H1 (cell line): ENCODE measurements around the gene PRELID1.

Source experiments
- ATF3 ChIP-seq: IDR thresholded peaks from 2 replicates; pipeline ENCODE4 v1.6.1; 2011; ENCODE audit warnings: low read depth, mild to moderate bottlenecking, low read length; ENCODE audit not compliant: insufficient read depth
- CTCF ChIP-seq, 3 experiments: IDR thresholded peaks; 1 replicate in 2 of 3; 2 replicates in 1 of 3; pipeline versions ENCODE4 v1.5.1 to v1.6.1; 2011; ENCODE audit warnings: low read length in 3 of 3, mild to moderate bottlenecking in 3 of 3, inconsistent platforms in 2 of 3, low read depth in 1 of 3, moderate library complexity in 1 of 3; ENCODE audit not compliant: insufficient read depth in 1 of 3; ENCODE audit errors: control extremely low read depth in 1 of 3
- EP300 ChIP-seq, 2 experiments: IDR thresholded peaks; 1 replicate in 1 of 2; 2 replicates in 1 of 2; pipeline ENCODE4 v1.6.1; 2011 to 2012; ENCODE audit warnings: low read depth in 2 of 2, low read length in 2 of 2, mild to moderate bottlenecking in 2 of 2, borderline replicate concordance in 1 of 2, inconsistent platforms in 1 of 2, moderate library complexity in 1 of 2
- EZH2 ChIP-seq: fragments of 200-600 bp; sonication (generic); IDR thresholded peaks from 2 replicates; pipeline ENCODE4 v1.7.1; 2012; ENCODE audit warnings: low read depth, mild to moderate bottlenecking, moderate library complexity, low read length, inconsistent platforms; ENCODE audit not compliant: severe bottlenecking
- MAX ChIP-seq: IDR thresholded peaks from 2 replicates; pipeline ENCODE4 v1.6.1; 2012; ENCODE audit warnings: inconsistent platforms
- RXRA ChIP-seq: IDR thresholded peaks from 2 replicates; pipeline ENCODE4 v1.6.1; 2011; ENCODE audit warnings: low read depth, mild to moderate bottlenecking, low read length, moderate library complexity; ENCODE audit not compliant: insufficient read depth
- SP1 ChIP-seq: IDR thresholded peaks from 2 replicates; pipeline ENCODE4 v1.6.1; 2011; ENCODE audit warnings: low read depth, low read length
- YY1 ChIP-seq: IDR thresholded peaks from 2 replicates; pipeline ENCODE4 v1.6.1; 2011; ENCODE audit warnings: low read depth, mild to moderate bottlenecking, low read length
- ZNF274 ChIP-seq: IDR thresholded peaks from 2 replicates; pipeline ENCODE4 v1.7.0; 2012; ENCODE audit warnings: low read length, borderline replicate concordance; ENCODE audit errors: extremely low read depth

- TF ChIP-seq RXRA (no peak), CTCF (IDR thresholded peaks at IDR 0.05; ENCODE audit: control extremely low read depth in 1 of 3, insufficient read depth in 1 of 3, low read depth in 1 of 3, low read length in 3 of 3) (no peak), SP1 (no peak), ATF3 (no peak), MAX (no peak), YY1 (no peak), EZH2 (no peak), EP300 (IDR thresholded peaks at IDR 0.05; ENCODE audit: borderline replicate concordance in 1 of 2, low read depth in 2 of 2, low read length in 2 of 2) (no peak), ZNF274 (no peak)
Measured at GRCh38 chr5:177276886-177277285, 26.7 kb upstream of the PRELID1 start.
